ENCODE data around the gene HIGD2A. TPM values are rescaled to one million over a fixed set of nuclear protein-coding genes. Genes with fewer than 3 reads are reported as not detected.

The HIGD2A gene
- polyA plus RNA-seq, 1 donor, result 203 TPM

DNA sequence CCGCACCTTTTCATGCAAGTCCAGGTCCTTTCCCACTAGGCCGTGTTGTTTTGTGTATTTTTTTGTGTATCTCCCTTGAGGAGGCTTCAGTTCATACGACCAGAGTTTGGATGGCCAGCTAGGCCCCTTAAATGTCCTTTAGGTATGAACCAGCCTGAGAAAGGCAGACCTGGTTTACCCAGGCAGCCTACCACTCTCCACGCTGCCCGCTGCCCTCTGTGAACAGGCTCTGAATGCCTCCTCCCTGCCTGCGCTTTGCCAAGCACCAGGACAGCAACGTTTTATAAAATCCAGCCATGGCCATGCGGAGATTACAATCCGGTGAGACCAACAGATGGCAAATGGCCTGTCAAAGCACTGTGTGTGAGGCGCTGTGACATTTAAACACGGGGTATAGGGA, 28.4 kb downstream of the HIGD2A start:
- no peak for DNase-seq

- no peak for DNase-seq
These were observed 29.7 kb downstream of the HIGD2A start for GRCh38 chr5:176418251-176418650.

- DNase-seq, result no peak
These were observed 31.5 kb downstream of the HIGD2A start for GRCh38 chr5:176420086-176420485.

DNA sequence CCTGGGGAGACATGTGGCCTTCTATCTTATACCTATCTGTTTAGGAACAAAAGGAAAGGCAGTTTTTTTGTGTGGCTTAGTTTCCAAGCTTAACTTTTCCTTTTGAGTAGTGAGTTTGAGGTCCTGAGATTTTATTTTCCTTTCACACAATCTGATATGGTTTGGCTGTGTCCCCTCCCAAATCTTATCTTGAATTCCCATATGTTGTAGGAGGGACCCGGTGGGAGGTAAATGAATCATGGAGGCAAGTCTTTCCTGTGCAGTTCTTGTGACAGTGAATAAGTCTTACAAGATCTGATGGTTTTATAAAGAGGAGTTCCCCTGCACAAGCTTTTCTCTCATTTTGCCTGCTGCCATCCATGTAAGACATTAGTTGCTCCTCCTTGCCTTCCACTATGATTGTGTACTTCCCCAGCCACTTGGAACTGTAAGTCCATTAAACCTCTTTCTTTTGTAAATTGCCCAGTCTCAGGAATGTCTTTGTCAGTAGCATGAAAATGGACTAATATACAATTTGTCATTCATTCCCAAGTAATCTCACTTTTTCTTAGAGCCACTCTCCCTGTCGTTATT, 32.5 kb downstream of the HIGD2A start:
- DNase-seq, result no peak

- DNase-seq, result no peak
These were observed 35.6 kb downstream of the HIGD2A start for GRCh38 chr5:176424181-176424580.

- no peak for DNase-seq
These were observed 36.6 kb downstream of the HIGD2A start for GRCh38 chr5:176425138-176425537.

DNA sequence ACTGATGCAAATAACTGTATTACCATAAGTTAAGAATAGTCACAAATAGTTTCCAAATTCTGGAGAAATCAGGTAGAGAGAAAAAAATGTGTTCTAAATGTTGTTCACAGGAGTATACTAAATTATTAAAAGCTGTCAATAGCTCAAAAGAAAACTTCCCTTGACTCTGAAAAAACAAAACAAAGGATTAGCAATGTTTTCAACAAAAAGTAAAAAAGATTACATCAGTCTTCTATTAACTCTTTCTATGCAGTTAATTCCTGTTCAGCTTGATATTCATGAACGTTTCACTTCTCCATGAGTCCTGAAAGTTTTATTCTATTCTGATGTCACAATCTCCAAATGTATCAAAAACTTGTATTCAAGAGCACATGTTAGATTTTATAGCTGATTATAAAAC, 37.2 kb downstream of the HIGD2A start:
- DNase-seq, result no peak

GRCh38 chr5:176426876-176427275, 38.3 kb downstream of the HIGD2A start:
- DNase-seq, result no peak

- DNase-seq, result no peak
These were observed 39.4 kb downstream of the HIGD2A start for GRCh38 chr5:176427971-176428370.

DNA sequence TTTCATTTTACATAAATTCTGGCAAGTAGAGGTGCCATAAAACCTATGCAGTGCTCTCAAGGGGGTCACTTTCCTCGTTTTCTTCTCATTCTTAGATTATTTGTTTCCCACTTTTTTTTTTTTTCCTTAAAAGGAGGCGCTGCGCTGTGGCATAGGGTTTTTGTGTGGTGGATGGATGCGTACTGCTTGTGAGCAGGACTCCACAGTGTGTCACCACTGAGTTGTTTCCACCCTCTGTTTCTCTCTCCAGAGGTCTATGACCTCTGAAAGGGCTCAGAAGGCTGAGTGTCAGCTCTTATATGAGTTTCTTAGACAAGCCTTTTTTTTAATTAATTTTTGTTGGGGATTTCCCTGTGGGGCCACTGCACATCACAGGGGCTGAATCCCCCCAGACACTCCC, 41.4 kb downstream of the HIGD2A start:
- DNase-seq, result no peak

DNA sequence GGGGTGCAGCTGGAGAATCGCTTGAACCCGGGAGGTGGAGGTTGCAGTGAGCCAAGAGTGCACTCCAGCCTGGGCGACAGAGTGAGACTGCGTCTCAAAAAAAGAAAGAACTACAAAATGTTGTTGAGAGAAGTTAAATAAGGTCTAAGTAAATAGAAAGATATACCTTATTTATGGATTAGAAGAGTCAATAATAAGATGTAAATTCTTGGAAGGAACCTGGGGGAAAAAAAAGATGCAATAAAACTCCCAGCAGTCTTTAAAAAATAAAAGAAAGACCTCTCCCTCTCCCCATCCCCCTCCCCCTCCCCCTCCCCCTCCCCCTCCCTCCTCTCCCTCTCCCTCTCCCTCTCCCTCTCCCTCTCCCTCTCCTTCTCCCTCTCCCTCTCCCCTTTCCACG, 44.2 kb downstream of the HIGD2A start:
- DNase-seq, result no peak

DNA sequence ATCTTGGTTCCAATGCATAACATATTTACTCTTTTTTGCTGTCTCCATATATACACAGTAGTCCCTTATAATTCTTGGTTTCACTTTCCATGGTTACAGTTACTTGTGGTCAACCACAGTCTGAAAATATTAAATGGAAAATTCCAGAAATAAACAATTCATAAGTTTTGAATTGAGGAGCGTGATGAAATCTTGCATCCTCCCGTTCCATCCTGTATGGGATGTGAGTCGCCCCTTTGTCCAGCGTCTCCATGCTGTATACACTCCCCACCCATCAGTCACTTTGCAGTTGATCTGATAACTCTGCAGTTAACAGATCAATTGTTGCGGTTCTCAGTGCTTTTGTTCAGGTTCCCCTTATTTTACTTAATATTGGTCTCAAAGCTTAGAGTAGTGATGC, 48.1 kb downstream of the HIGD2A start:
- no peak for DNase-seq

- DNase-seq, result no peak
These were observed 50.6 kb downstream of the HIGD2A start for GRCh38 chr5:176438959-176439757.

Other genes starting within 250 kb of the HIGD2A start
- gene SIMC1, start 150.3 kb upstream of the HIGD2A start, polyA plus RNA-seq (ENCODE audit: insufficient read length), result 14.9 TPM
- gene KIAA1191, start 27.0 kb upstream of the HIGD2A start, polyA plus RNA-seq (ENCODE audit: insufficient read length), result 60.5 TPM
- gene ARL10, start 23.3 kb upstream of the HIGD2A start, polyA plus RNA-seq (ENCODE audit: insufficient read length), result 12.1 TPM
- gene NOP16, start 153 bp upstream of the HIGD2A start, polyA plus RNA-seq (ENCODE audit: insufficient read length), result 30.3 TPM
- 52.0 TPM for gene CLTB, start 27.8 kb downstream of the HIGD2A start, polyA plus RNA-seq (ENCODE audit: insufficient read length)
- 26.0 TPM for gene FAF2, start 59.6 kb downstream of the HIGD2A start, polyA plus RNA-seq (ENCODE audit: insufficient read length)
- gene RNF44, start 148.7 kb downstream of the HIGD2A start, polyA plus RNA-seq (ENCODE audit: insufficient read length), result 35.5 TPM
- 0.17 TPM for gene CDHR2, start 160.6 kb downstream of the HIGD2A start, polyA plus RNA-seq (ENCODE audit: insufficient read length)
- gene GPRIN1, start 221.4 kb downstream of the HIGD2A start, polyA plus RNA-seq (ENCODE audit: insufficient read length), result 0.75 TPM
- gene SNCB, start 241.8 kb downstream of the HIGD2A start, polyA plus RNA-seq (ENCODE audit: insufficient read length), result not detected
- gene EIF4E1B, start 241.9 kb downstream of the HIGD2A start, polyA plus RNA-seq (ENCODE audit: insufficient read length), result 0.12 TPM